ENCODE results near the gene STARD7.

GRCh38 chr2:96163415-96163767 is 45.2 kb downstream of the STARD7 start:
- TF ChIP-seq CTCF (IDR thresholded peaks at IDR 0.05) (no peak), EZH2 (IDR thresholded peaks at IDR 0.05; ENCODE audit: borderline replicate concordance, insufficient read depth, low read depth, low read length, poor library complexity, severe bottlenecking) (no peak)

All from B cell (primary cell).